Activated T-cell treated with anti-CD3 and anti-CD28 coated beads, Interleukin-2, amount 50 U/mL, for 24 hours (primary cell): Measurements from ENCODE around the gene RILP.

Source experiments
- DNase-seq: peaks from one replicate; pipeline ENCODE4 v3.0.0-alpha.2; 2020
- H3K27ac Mint-ChIP-seq: 2 replicates; pipeline ENCODE4 v1.8.0; 2020; ENCODE audit warnings: mild to moderate bottlenecking, mixed read lengths
- H3K27me3 Mint-ChIP-seq: 2 replicates; pipeline ENCODE4 v1.8.0; 2020; ENCODE audit warnings: mixed read lengths
- H3K36me3 Mint-ChIP-seq: 2 replicates; pipeline ENCODE4 v1.8.0; 2020; ENCODE audit warnings: low read depth, mixed read lengths
- H3K4me1 Mint-ChIP-seq: 2 replicates; pipeline ENCODE4 v1.8.0; 2020; ENCODE audit warnings: low read depth, mixed read lengths
- H3K4me3 Mint-ChIP-seq: 2 replicates; pipeline ENCODE4 v1.8.0; 2020; ENCODE audit warnings: mild to moderate bottlenecking, moderate library complexity, mixed read lengths
- H3K9me3 Mint-ChIP-seq: 2 replicates; pipeline ENCODE4 v1.8.0; 2020; ENCODE audit warnings: mixed read lengths

RILP gene

DNA sequence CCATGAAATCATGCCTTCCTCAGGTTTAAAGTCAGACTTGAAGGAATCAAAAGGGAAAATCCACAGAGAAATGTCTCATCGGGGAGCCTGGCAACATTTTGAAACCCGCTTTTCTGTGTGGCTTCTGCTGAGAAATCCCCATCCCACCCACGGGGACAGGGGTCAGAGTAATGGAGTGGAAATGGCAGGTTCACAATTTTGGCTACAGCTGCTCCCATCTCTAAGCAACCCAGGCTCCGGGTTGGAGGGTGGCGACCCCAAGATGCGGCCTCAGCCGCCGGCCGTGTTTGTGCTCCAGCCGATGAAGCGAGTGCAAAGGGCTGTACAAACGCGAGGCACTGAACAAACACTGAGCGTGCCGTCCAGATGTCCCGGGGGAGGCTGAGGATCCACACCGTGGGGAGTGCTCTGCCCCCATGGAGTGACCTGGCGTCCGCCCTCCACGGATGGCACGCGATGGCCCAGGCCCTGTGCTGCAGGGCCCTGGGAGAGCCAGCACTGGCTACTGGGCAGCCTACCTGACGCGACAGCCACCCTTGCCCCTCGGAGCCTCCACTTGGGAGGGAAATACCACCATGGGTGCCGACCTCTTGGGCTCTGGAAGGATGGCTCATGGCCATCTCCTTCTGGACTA lies 43.2 kb downstream of the RILP start:
- DNase-seq = no peak
- Mint-ChIP-seq H3K9me3 (peaks cover 4% of the 10 kb centered on the region), H3K36me3 (no peaks in the 10 kb centered on the region), H3K4me3 (peak overlapping the region; percentile 36), H3K27ac (peak overlapping the region; percentile 94), H3K4me1 (peaks cover 39% of the 10 kb centered on the region), H3K27me3 (no peaks in the 10 kb centered on the region)

DNA sequence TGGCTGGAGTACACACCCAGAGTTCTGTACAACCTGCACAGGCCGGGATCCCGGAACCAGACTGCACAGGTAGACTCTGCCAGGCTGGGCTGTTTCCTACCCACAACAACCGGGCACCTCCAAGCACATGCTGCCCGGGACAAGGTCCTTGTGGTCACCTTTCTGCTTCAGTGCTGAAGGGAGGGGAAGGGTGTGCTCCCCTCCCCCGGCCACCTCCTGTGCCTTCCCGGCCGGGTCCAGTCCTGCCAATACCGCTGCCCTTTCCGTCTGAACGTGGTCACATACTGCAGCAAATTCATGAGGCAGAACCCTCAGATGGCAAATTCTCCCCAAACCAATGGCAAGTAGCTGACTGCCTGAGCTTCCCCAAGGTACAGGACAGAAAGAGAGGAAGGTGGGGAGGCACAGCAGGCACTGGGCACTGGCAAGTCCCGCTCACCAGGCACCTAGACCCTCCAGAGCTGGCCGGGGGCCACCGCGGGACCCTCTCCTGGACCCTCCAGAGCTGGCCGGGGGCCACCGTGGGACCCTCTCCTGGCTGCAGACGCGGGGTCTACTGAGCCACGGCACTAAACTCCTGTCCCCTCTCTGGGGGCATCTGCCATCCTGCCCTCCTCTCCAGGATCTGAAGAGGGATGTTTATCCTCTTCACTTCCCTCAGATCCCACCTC lies 43.9 kb downstream of the RILP start:
- peaks cover 5% of the 10 kb centered on the region for H3K9me3 Mint-ChIP-seq
- peak overlapping the region; percentile 12 for H3K4me3 Mint-ChIP-seq
- DNase-seq = no peak
- H3K36me3 Mint-ChIP-seq = no peaks in the 10 kb centered on the region
- peak overlapping the region; percentile 94 for H3K27ac Mint-ChIP-seq
- H3K4me1 Mint-ChIP-seq = peaks cover 39% of the 10 kb centered on the region
- H3K27me3 Mint-ChIP-seq = no peaks in the 10 kb centered on the region

DNA sequence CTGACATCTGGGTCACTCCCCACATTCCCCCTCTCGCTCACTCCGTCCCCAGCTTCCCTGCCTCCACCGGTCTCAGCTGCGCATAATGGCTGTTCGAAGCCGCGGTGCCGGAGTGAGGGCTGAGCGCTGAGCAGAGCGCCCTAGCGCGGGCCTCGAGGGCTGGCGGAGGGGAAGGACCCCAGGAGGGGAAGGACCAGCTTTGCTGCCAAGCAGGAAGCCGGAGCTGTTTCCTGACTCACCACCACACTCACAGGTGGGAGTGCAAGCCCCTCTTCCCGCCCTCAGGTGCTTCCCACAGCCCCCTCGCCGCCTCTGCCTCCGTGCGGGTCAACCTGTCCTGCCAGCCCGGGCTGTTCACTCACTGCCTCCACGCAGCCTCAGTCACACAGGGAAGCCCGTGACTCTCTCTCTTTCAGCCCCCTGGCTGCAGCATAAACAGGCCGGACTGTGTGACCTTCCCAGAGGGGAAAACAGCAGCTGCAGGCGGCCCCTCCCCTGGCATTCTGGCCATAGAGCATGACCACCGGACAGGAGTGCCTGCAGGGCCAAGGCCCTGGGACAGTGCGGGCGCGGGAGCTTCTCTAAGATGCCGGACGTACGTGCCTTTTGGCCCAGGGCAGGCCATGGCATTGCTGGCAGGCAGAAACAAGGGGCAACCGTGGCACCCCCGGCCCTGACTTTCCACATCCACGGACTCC lies 44.7 kb downstream of the RILP start:
- no peak for DNase-seq
- no peak overlapping the region for H3K27ac Mint-ChIP-seq
- H3K27me3 Mint-ChIP-seq = no peaks in the 10 kb centered on the region
- H3K4me3 Mint-ChIP-seq = no peak overlapping the region
- H3K9me3 Mint-ChIP-seq = peaks cover 5% of the 10 kb centered on the region
- H3K4me1 Mint-ChIP-seq = peaks cover 39% of the 10 kb centered on the region
- no peaks in the 10 kb centered on the region for H3K36me3 Mint-ChIP-seq

DNA sequence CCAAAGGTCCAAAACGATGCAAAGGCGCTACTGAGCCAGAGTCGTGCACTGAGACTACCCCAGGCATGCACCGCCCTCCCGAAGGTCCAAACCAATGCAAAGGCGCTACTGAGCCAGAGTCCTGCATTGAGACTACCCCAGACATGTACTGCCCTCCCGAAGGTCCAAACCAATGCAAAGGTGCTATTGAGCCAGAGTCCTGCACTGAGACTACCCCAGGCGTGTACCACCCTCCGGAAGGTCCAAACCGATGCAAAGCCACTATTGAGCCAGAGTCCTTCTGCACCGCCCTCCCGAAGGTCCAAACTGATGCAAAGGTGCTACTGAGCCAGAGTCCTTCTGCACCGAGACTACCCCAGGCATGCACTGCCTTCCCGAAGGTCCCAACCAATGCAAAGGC lies 48.1 kb downstream of the RILP start:
- peaks cover 16% of the 10 kb centered on the region for H3K4me1 Mint-ChIP-seq
- peaks cover 5% of the 10 kb centered on the region for H3K9me3 Mint-ChIP-seq
- H3K4me3 Mint-ChIP-seq = no peak overlapping the region
- H3K27ac Mint-ChIP-seq = no peak overlapping the region
- no peaks in the 10 kb centered on the region for H3K27me3 Mint-ChIP-seq
- DNase-seq = no peak
- H3K36me3 Mint-ChIP-seq = no peaks in the 10 kb centered on the region

DNA sequence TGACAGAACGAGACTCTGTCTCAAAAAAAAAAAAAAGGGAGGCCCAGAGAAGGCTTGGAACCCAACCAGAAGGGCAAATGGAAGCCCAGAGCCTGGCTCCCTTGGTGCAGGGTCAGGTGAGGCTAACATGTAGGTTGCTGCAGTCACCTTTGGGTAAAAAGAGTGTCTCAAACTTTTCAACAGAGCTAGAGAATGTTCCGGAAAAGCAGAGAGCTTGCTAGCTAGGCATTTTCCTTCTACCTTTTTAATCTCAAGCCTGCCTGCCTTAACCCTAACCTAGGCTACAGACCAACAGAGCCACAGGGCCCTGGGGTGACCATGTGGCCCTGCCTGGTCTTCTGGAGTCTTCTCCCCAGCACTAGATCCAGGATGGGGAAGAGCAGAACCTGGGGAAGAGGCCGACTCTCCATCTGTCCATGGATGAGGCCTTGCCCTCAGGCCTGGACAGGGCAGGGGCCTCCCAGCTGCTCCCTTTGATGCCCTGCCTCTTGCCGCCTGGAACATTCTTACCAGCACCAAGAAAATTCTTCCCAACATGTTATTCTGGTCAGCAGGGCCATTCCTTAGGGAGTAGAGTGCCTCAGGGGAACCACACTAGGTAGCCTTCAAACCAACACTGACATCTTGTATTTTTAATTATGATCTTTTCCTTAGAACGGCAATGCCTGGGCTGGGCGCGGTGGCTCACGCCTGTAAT lies 51.1 kb downstream of the RILP start:
- Mint-ChIP-seq H3K27ac (no peak overlapping the region), H3K4me1 (no peaks in the 10 kb centered on the region), H3K4me3 (no peak overlapping the region), H3K9me3 (peaks cover 5% of the 10 kb centered on the region), H3K36me3 (no peaks in the 10 kb centered on the region), H3K27me3 (no peaks in the 10 kb centered on the region)
- DNase-seq = no peak

DNA sequence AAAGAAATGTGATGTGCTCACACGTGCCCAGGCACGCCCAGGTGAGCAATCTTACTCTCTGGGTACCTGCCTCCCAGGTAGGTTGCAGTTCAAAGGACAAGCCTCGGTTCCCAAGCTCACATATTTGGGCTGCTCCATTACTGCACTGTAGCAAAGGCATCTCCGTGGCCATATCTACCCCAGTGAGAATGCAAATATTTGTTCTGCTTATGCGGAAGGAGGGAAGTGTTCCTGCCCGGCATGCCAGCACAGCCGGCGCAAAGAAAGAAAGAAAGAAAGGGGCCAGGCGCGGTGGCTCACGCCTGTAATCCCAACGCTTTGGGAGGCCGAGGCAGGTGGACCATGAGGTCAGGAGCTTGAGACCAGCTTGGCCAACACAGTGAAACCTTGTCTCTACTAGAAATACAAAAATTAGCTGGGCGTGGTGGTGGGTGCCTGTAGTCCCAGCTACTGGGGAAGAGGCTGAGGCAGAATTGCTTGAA lies 51.8 kb downstream of the RILP start:
- H3K27ac Mint-ChIP-seq = no peak overlapping the region
- H3K9me3 Mint-ChIP-seq = peaks cover 5% of the 10 kb centered on the region
- DNase-seq = no peak
- H3K27me3 Mint-ChIP-seq = no peaks in the 10 kb centered on the region
- peaks cover 6% of the 10 kb centered on the region for H3K4me1 Mint-ChIP-seq
- no peaks in the 10 kb centered on the region for H3K36me3 Mint-ChIP-seq
- H3K4me3 Mint-ChIP-seq = no peak overlapping the region
